ENCODE results near the gene CREBBP. TPM values are rescaled to one million over a fixed set of nuclear protein-coding genes. Genes with fewer than 3 reads are reported as not detected.

Gene CREBBP
- total and polyA plus RNA-seq, 2 donors (not counting 1 experiment from before 2014, with no cell fraction given): 6.1 to 22.6 TPM

DNA sequence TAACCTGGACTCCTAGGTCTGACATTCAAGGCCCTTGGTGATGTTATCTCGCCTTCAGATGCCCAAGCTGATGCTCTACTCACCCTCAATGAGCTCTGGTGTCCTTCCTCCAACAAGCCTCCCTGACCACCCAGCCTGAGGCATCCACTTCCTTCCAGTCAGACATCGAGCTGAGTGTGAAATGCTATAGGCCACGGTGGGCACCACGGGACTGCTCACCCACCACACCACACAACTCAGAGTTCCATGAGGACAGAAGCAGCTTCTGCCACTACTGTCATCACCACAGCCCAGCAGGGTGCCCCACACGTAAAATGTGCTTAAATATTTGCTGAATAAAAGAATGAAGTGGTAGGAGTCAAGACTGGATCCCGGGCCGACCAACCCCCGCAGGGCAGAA, 12.0 kb downstream of the CREBBP start:
- H3K79me2 ChIP-seq (ENCODE audit: control insufficient read depth, insufficient read depth, low read length): peaks cover 96% of the 10 kb centered on the region
- H3K4me2 ChIP-seq (ENCODE audit: extremely low read depth, insufficient read depth, low read length): no peak overlapping the region
- H2AFZ ChIP-seq (ENCODE audit: low read length): no peak overlapping the region
- H3K9me3 ChIP-seq (ENCODE audit: control insufficient read depth, insufficient read depth, low read depth, low read length): no peaks in the 10 kb centered on the region
- H3K36me3 ChIP-seq (ENCODE audit: control insufficient read depth, insufficient read depth, low read length): peaks cover 2% of the 10 kb centered on the region
- no peak overlapping the region for H3K4me3 ChIP-seq (replicated peaks in 1 of 4; ENCODE audit: control extremely low read depth in 1 of 4, insufficient read depth in 1 of 4, low read depth in 3 of 4, low read length in 4 of 4)
- H3K9ac ChIP-seq (ENCODE audit: insufficient read depth, low read length): no peak overlapping the region
- TF ChIP-seq CTCF (conservative IDR thresholded peaks at IDR 0.05 in 1 of 2, IDR thresholded peaks at IDR 0.05 in 1 of 2; ENCODE audit: low read depth in 1 of 2, low read length in 2 of 2): no peak
- TF ChIP-seq EZH2 (IDR thresholded peaks at IDR 0.05; ENCODE audit: low read length, missing control alignments): no peak
- peaks cover 14% of the 10 kb centered on the region for H3K4me1 ChIP-seq (ENCODE audit: control insufficient read depth, extremely low read depth, insufficient read depth, low read length)
- DNase-seq (ENCODE audit: low read depth in 2 of 2): no peak
- peaks cover 18% of the 10 kb centered on the region for H4K20me1 ChIP-seq (ENCODE audit: control insufficient read depth, extremely low read depth, insufficient read depth, low read length)
- H3K27ac ChIP-seq (ENCODE audit: insufficient read depth, low read length): no peak overlapping the region
- H3K27me3 ChIP-seq (ENCODE audit: control insufficient read depth, insufficient read depth, low read length): no peaks in the 10 kb centered on the region

DNA sequence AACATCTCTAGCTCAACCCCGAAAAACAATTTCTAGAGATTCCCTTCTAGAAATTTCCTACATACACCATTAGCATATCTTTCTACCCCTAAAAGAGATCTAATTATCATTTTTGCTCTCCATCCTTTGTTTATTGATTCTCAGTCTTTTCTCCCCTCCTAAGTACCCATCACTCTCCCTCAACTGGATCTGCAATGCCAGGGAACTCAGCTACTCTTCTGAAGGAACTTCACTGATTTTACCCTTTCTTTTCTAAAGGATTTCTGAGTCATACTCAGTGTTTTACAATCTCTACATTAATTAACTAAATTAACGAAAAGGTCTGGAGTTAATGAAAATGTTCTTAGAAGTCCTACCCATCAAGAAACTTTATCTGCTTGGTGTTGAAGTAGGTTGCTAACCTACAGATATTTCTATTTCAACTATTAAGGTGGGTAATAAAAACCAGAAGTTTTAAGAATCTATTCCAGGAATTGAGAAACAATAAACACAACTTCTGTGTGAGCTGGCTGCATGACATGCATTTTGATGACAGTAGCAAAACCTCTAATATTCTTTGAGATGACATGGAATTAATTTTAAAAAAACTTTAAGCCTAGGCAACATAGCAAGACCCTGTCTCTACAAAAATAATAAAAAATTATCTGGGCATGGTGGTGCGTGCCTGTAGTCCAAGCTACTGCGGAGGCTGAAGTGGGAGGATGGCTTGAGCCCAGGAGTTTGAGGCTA, 13.6 kb downstream of the CREBBP start:
- H3K79me2 ChIP-seq (ENCODE audit: control insufficient read depth, insufficient read depth, low read length): peaks cover 97% of the 10 kb centered on the region
- no peak for DNase-seq (ENCODE audit: low read depth in 2 of 2)
- no peak overlapping the region for H3K4me3 ChIP-seq (replicated peaks in 1 of 4; ENCODE audit: control extremely low read depth in 1 of 4, insufficient read depth in 1 of 4, low read depth in 3 of 4, low read length in 4 of 4)
- peaks cover 14% of the 10 kb centered on the region for H4K20me1 ChIP-seq (ENCODE audit: control insufficient read depth, extremely low read depth, insufficient read depth, low read length)
- H3K36me3 ChIP-seq (ENCODE audit: control insufficient read depth, insufficient read depth, low read length): peaks cover 2% of the 10 kb centered on the region
- no peaks in the 10 kb centered on the region for H3K9me3 ChIP-seq (ENCODE audit: control insufficient read depth, insufficient read depth, low read depth, low read length)
- TF ChIP-seq EZH2 (IDR thresholded peaks at IDR 0.05; ENCODE audit: low read length, missing control alignments): no peak
- TF ChIP-seq CTCF (conservative IDR thresholded peaks at IDR 0.05 in 1 of 2, IDR thresholded peaks at IDR 0.05 in 1 of 2; ENCODE audit: low read depth in 1 of 2, low read length in 2 of 2): no peak
- H3K27ac ChIP-seq (ENCODE audit: insufficient read depth, low read length): no peak overlapping the region
- no peak overlapping the region for H3K9ac ChIP-seq (ENCODE audit: insufficient read depth, low read length)
- H2AFZ ChIP-seq (ENCODE audit: low read length): no peak overlapping the region
- H3K4me2 ChIP-seq (ENCODE audit: extremely low read depth, insufficient read depth, low read length): no peak overlapping the region
- H3K27me3 ChIP-seq (ENCODE audit: control insufficient read depth, insufficient read depth, low read length): no peaks in the 10 kb centered on the region
- H3K4me1 ChIP-seq (ENCODE audit: control insufficient read depth, extremely low read depth, insufficient read depth, low read length): peaks cover 11% of the 10 kb centered on the region

DNA sequence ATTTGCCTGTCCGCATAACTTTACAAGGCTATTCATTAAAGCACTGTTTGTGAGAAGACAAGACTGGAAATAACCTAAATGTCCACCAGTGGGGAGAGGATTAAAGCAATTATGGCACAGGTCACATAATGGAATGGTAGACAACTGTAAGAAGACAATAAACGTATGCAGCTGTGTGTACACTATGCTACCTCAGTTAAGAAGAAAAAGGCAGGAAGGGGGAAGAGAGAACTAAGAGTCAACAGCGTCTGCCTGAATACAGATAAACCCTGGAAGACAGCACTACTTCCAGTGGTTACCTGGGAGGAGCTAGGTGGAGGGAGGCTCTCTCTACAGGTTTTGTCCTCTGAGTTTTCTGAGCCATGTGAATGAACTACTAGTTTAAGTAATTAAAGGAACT, 15.3 kb downstream of the CREBBP start:
- Histone ChIP-seq H3K79me2 (ENCODE audit: control insufficient read depth, insufficient read depth, low read length) (peaks cover 100% of the 10 kb centered on the region), H3K4me2 (ENCODE audit: extremely low read depth, insufficient read depth, low read length) (no peak overlapping the region), H2AFZ (ENCODE audit: low read length) (no peak overlapping the region), H3K27ac (ENCODE audit: insufficient read depth, low read length) (no peak overlapping the region), H3K4me1 (ENCODE audit: control insufficient read depth, extremely low read depth, insufficient read depth, low read length) (peaks cover 6% of the 10 kb centered on the region), H3K36me3 (ENCODE audit: control insufficient read depth, insufficient read depth, low read length) (peaks cover 2% of the 10 kb centered on the region), H3K9me3 (ENCODE audit: control insufficient read depth, insufficient read depth, low read depth, low read length) (no peaks in the 10 kb centered on the region), H3K27me3 (ENCODE audit: control insufficient read depth, insufficient read depth, low read length) (no peaks in the 10 kb centered on the region), H4K20me1 (ENCODE audit: control insufficient read depth, extremely low read depth, insufficient read depth, low read length) (peaks cover 9% of the 10 kb centered on the region), H3K9ac (ENCODE audit: insufficient read depth, low read length) (no peak overlapping the region), H3K4me3 (replicated peaks in 1 of 4; ENCODE audit: control extremely low read depth in 1 of 4, insufficient read depth in 1 of 4, low read depth in 3 of 4, low read length in 4 of 4) (no peak overlapping the region)
- DNase-seq (ENCODE audit: low read depth in 2 of 2): no peak
- TF ChIP-seq EZH2 (IDR thresholded peaks at IDR 0.05; ENCODE audit: low read length, missing control alignments): no peak
- no peak for TF ChIP-seq CTCF (conservative IDR thresholded peaks at IDR 0.05 in 1 of 2, IDR thresholded peaks at IDR 0.05 in 1 of 2; ENCODE audit: low read depth in 1 of 2, low read length in 2 of 2)
